GM12892 (cell line): ENCODE measurements around the gene SLC38A7.
"Not testable (repeated sequence)": the region's sequence is repeated elsewhere in the genome, so short reads cannot be mapped to it uniquely, and the experiment has no call there.

Source experiments
- POLR2A ChIP-seq: IDR thresholded peaks from 2 replicates; pipeline ENCODE4 v1.6.1; 2011; ENCODE audit warnings: low read depth, low read length, control low read depth
- POLR2AphosphoS5 ChIP-seq: IDR thresholded peaks from 2 replicates; pipeline ENCODE4 v1.6.1; 2011; ENCODE audit warnings: low read depth, low read length, control low read depth
- TAF1 ChIP-seq: IDR thresholded peaks from 2 replicates; pipeline ENCODE4 v1.6.1; 2011; ENCODE audit warnings: low read depth, mild to moderate bottlenecking, control low read depth, low read length, borderline replicate concordance

- TF ChIP-seq POLR2AphosphoS5, POLR2A, TAF1: not testable (repeated sequence)
Measured at GRCh38 chr16:58686985-58687706, 2.6 kb upstream of the SLC38A7 start.
